H9 (cell line): ENCODE results near the gene DOCK7. TPM values are rescaled to one million over a fixed set of nuclear protein-coding genes. Genes with fewer than 3 reads are reported as not detected.

ENCODE experiments used
- DNase-seq: peaks from one replicate; pipeline ENCODE4 v3.0.0-alpha.2; 2017
- H2AFZ ChIP-seq: one replicate; pipeline ENCODE4 v1.6.1; 2013; ENCODE audit warnings: mild to moderate bottlenecking, low read length, control low read depth, moderate library complexity
- H2AK5ac ChIP-seq: 2 replicates; pipeline ENCODE4 v1.6.1; 2013; ENCODE audit warnings: low read length, control low read depth, mixed read lengths; ENCODE audit not compliant: insufficient read length
- H2BK120ac ChIP-seq: one replicate; pipeline ENCODE4 v1.6.1; 2013; ENCODE audit warnings: low read depth, mild to moderate bottlenecking, low read length, control low read depth, inconsistent platforms; ENCODE audit not compliant: poor library complexity, severe bottlenecking
- H2BK12ac ChIP-seq: 2 replicates; pipeline ENCODE4 v1.6.1; 2013; ENCODE audit warnings: low read length, control low read depth, mixed read lengths, low read depth; ENCODE audit not compliant: insufficient read length
- H2BK15ac ChIP-seq: 2 replicates; pipeline ENCODE4 v1.6.1; 2013; ENCODE audit warnings: low read depth, low read length, control low read depth
- H2BK20ac ChIP-seq: one replicate; pipeline ENCODE4 v1.6.1; 2013; ENCODE audit warnings: low read depth, mild to moderate bottlenecking, low read length, control low read depth, inconsistent platforms; ENCODE audit not compliant: poor library complexity, severe bottlenecking
- H2BK5ac ChIP-seq: 2 replicates; pipeline ENCODE4 v1.6.1; 2013; ENCODE audit warnings: low read length, control low read depth, mixed read lengths; ENCODE audit not compliant: insufficient read length
- H3K14ac ChIP-seq: 2 replicates; pipeline ENCODE4 v1.6.1; 2013; ENCODE audit warnings: low read length, control low read depth; ENCODE audit not compliant: insufficient read depth
- H3K18ac ChIP-seq: 2 replicates; pipeline ENCODE4 v1.6.1; 2013; ENCODE audit warnings: low read depth, mild to moderate bottlenecking, mixed read lengths, low read length, control low read depth; ENCODE audit not compliant: insufficient read length
- H3K23ac ChIP-seq: 2 replicates; pipeline ENCODE4 v1.6.1; 2013; ENCODE audit warnings: low read length, control low read depth, mixed read lengths, low read depth; ENCODE audit not compliant: insufficient read length
- H3K23me2 ChIP-seq: 2 replicates; pipeline ENCODE4 v1.6.1; 2013; ENCODE audit warnings: low read depth, mild to moderate bottlenecking, mixed read lengths, low read length, control low read depth; ENCODE audit not compliant: insufficient read length, poor library complexity, severe bottlenecking
- H3K27ac ChIP-seq: 2 replicates; pipeline ENCODE4 v1.5.1; 2013; ENCODE audit warnings: low read length, control low read depth, mixed read lengths, low read depth; ENCODE audit not compliant: insufficient read length
- H3K27me3 ChIP-seq: 2 replicates; pipeline ENCODE4 v1.6.1; 2013; ENCODE audit warnings: low read length, control low read depth, inconsistent platforms; ENCODE audit not compliant: insufficient read depth
- H3K4ac ChIP-seq: 2 replicates; pipeline ENCODE4 v1.6.1; 2013; ENCODE audit warnings: low read depth, mild to moderate bottlenecking, control low read depth, inconsistent platforms, low read length, moderate library complexity
- H3K4me1 ChIP-seq: 2 replicates; pipeline ENCODE4 v1.6.1; 2013; ENCODE audit warnings: low read length, control low read depth, inconsistent platforms; ENCODE audit not compliant: insufficient read depth
- H3K4me2 ChIP-seq: 2 replicates; pipeline ENCODE4 v1.6.1; 2013; ENCODE audit warnings: low read length, control low read depth, mixed read lengths; ENCODE audit not compliant: insufficient read length, insufficient read depth
- H3K56ac ChIP-seq: 2 replicates; pipeline ENCODE4 v1.6.1; 2013; ENCODE audit warnings: low read depth, mild to moderate bottlenecking, mixed read lengths, low read length, control low read depth; ENCODE audit not compliant: insufficient read length
- H3K79me1 ChIP-seq: 2 replicates; pipeline ENCODE4 v1.6.1; 2013; ENCODE audit warnings: low read depth, mild to moderate bottlenecking, moderate library complexity, low read length, control low read depth, inconsistent platforms; ENCODE audit not compliant: insufficient read depth, poor library complexity, severe bottlenecking
- H3K79me2 ChIP-seq: 2 replicates; pipeline ENCODE4 v1.6.1; 2013; ENCODE audit warnings: low read length, control low read depth, inconsistent platforms; ENCODE audit not compliant: insufficient read depth
- H3K9ac ChIP-seq: 2 replicates; pipeline ENCODE4 v1.6.1; 2013; ENCODE audit warnings: low read length, control low read depth, mixed read lengths; ENCODE audit not compliant: insufficient read length; ENCODE audit errors: extremely low read depth
- H3K9me3 ChIP-seq: one replicate; pipeline ENCODE4 v1.6.1; 2013; ENCODE audit warnings: low read depth, low read length, inconsistent platforms; ENCODE audit not compliant: control insufficient read depth
- H3T11ph ChIP-seq: one replicate; pipeline ENCODE4 v1.6.1; 2013; ENCODE audit warnings: mild to moderate bottlenecking, low read length, control low read depth, inconsistent platforms
- H4K20me1 ChIP-seq: one replicate; pipeline ENCODE4 v1.6.1; 2013; ENCODE audit not compliant: control insufficient read depth, insufficient read length, insufficient read depth
- H4K5ac ChIP-seq: 2 replicates; pipeline ENCODE4 v1.6.1; 2013; ENCODE audit warnings: low read depth, mild to moderate bottlenecking, mixed read lengths, low read length, control low read depth; ENCODE audit not compliant: insufficient read length
- H4K8ac ChIP-seq: replicated peaks from 2 replicates; pipeline ENCODE4 v1.6.1; 2013; ENCODE audit warnings: low read length, control low read depth, mixed read lengths, low read depth; ENCODE audit not compliant: insufficient read length
- H4K91ac ChIP-seq: 2 replicates; pipeline ENCODE4 v1.6.1; 2013; ENCODE audit warnings: low read depth, mild to moderate bottlenecking, moderate library complexity, mixed read lengths, low read length, control low read depth; ENCODE audit not compliant: insufficient read length
- H3K27ac Mint-ChIP-seq, 3 experiments: 2 replicates in 2 of 3; 3 replicates in 1 of 3; pipeline ENCODE4 v1.8.0; 2020 to 2021; ENCODE audit warnings: mixed read lengths in 3 of 3, mild to moderate bottlenecking in 1 of 3, moderate library complexity in 1 of 3
- H3K27me3 Mint-ChIP-seq: 2 replicates; pipeline ENCODE4 v1.8.0; 2021; ENCODE audit warnings: low read depth, mild to moderate bottlenecking, moderate library complexity, mixed read lengths
- H3K36me3 Mint-ChIP-seq, 3 experiments: 2 replicates in 2 of 3; 3 replicates in 1 of 3; pipeline ENCODE4 v1.8.0; 2020 to 2021; ENCODE audit warnings: low read depth in 3 of 3, mixed read lengths in 3 of 3; ENCODE audit not compliant: insufficient read depth in 1 of 3
- H3K4me1 Mint-ChIP-seq, 2 experiments: 2 replicates each; pipeline ENCODE4 v1.8.0; 2020; ENCODE audit warnings: mixed read lengths in 2 of 2
- H3K4me3 Mint-ChIP-seq, 2 experiments: 2 replicates in 1 of 2; 3 replicates in 1 of 2; pipeline ENCODE4 v1.8.0; 2020 to 2021; ENCODE audit warnings: mild to moderate bottlenecking in 2 of 2, mixed read lengths in 2 of 2, moderate library complexity in 1 of 2
- H3K9me3 Mint-ChIP-seq, 2 experiments: 2 replicates in 1 of 2; 3 replicates in 1 of 2; pipeline ENCODE4 v1.8.0; 2020; ENCODE audit warnings: mild to moderate bottlenecking in 2 of 2, mixed read lengths in 2 of 2, moderate library complexity in 1 of 2
- CTCF ChIP-seq: fragments of 200-600 bp; sonication (generic); conservative IDR thresholded peaks from 3 replicates; pipeline ENCODE4 v1.8.0; 2021; ENCODE audit warnings: antibody characterized with exemption, mild to moderate bottlenecking
- WGBS: extraction: QIAGEN DNeasy Blood & Tissue Kit; methylation state at CpG from one replicate; pipeline ENCODE4 v1.1.7; 2013; ENCODE audit warnings: missing lambda C conversion rate, low lambda C conversion rate, mixed read lengths; ENCODE audit not compliant: insufficient read length; ENCODE audit errors: extremely low coverage; 5-methylcytosine and 5-hydroxymethylcytosine counted together
- total RNA-seq: library from RNA; stranded (reverse); gene quantifications from 2 replicates; pipeline ENCODE4 v1.2.1, GENCODE V29; 2021

The DOCK7 gene
- total RNA-seq, 1 experiment from 2014 or later, result 36.8 TPM

- Histone ChIP-seq H3K79me1 (no peaks in the 10 kb centered on the region), H3K23ac (no peak overlapping the region), H3K23me2 (no peaks in the 10 kb centered on the region), H2BK5ac (no peak overlapping the region), H3K9me3 (no peaks in the 10 kb centered on the region), H2BK120ac (no peak overlapping the region), H4K8ac (no peak overlapping the region), H3K27me3 (no peaks in the 10 kb centered on the region), H3K27ac (no peak overlapping the region), H2AFZ (no peak overlapping the region), H2AK5ac (no peak overlapping the region), H2BK12ac (no peak overlapping the region), H4K20me1 (no peaks in the 10 kb centered on the region), H2BK20ac (no peak overlapping the region), H3K56ac (no peak overlapping the region), H4K5ac (no peak overlapping the region), H3K9ac (no peak overlapping the region), H3K18ac (no peak overlapping the region), H3T11ph (no peak overlapping the region), H3K4ac (no peak overlapping the region), H2BK15ac (no peak overlapping the region), H3K79me2 (no peaks in the 10 kb centered on the region), H3K4me1 (no peaks in the 10 kb centered on the region), H4K91ac (no peak overlapping the region), H3K4me2 (no peak overlapping the region), H3K14ac (no peak overlapping the region)
- no peaks in the 10 kb centered on the region for H3K27me3 Mint-ChIP-seq
- H3K4me3 Mint-ChIP-seq, result no peak overlapping the region
- DNase-seq, result no peak
- WGBS, result no CpG with 5 or more reads among the region's 2 CpGs
- no peaks in the 10 kb centered on the region for H3K9me3 Mint-ChIP-seq
- no peak for TF ChIP-seq CTCF
- H3K4me1 Mint-ChIP-seq, result no peaks in the 10 kb centered on the region
- H3K27ac Mint-ChIP-seq, result no peak overlapping the region
- H3K36me3 Mint-ChIP-seq, result peaks cover 0 to 4% (median 0%) of the 10 kb centered on the region in 3 experiments; a peak in 1 of 7 replicates
Observed at GRCh38 chr1:62544570-62544969, 143.6 kb downstream of the DOCK7 start.
